GM18517 (cell line): ENCODE data around the gene TET1.
"Not testable (repeated sequence)": the region's sequence is repeated elsewhere in the genome, so short reads cannot be mapped to it uniquely, and the experiment has no call there.

Experiments
- ATAC-seq: cut with Tn5 transposase; IDR thresholded peaks from one replicate; pipeline ENCODE4 v1.9.1; 2021; ENCODE audit warnings: mild to moderate bottlenecking, moderate library complexity; ENCODE audit not compliant: unreplicated experiment

TET1 gene

DNA sequence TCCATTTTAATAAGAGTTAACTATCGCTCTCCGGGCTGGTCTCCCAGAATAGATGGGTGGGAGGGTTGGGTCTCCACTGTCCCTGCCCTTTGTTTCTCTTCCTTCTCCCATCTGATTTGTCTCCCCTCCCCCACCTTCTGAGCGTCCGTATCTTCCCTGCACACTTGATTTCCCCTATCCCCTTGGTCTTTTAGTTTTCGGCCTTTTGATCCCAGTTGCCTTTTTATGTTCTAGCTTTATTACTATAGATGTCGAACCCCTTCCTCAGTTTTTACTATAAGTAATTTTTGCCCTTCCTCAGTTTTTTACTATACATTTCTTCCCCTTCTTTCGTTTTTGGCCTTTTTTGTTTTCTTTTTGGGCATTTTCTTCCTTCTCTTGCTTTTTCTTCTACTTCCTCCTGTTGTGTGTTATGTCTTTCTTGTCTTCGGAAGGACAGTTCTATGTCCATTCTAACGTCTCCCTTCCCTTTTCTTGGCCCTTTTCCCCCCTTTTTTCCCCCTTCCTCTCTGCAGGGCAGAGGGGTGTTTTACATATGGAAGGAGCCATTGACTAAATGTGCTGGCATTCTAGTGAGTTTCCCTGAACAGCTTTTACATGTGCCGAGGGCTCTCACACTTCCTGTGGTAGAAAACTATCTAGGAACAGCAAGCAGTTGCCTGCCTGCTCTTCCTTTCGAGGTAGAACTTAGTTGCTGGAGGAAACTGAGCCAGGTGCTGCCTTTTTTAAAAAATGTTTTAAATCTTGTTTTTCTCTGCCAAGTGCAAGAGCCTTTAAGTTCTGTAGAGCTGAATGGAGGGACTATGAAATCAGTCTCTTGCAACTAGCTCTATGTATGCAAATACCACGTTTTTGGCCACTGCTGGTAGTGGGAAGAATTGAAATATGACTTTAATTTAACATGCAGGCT is 2.8 kb downstream of the TET1 start:
- ATAC-seq, result no peak

DNA sequence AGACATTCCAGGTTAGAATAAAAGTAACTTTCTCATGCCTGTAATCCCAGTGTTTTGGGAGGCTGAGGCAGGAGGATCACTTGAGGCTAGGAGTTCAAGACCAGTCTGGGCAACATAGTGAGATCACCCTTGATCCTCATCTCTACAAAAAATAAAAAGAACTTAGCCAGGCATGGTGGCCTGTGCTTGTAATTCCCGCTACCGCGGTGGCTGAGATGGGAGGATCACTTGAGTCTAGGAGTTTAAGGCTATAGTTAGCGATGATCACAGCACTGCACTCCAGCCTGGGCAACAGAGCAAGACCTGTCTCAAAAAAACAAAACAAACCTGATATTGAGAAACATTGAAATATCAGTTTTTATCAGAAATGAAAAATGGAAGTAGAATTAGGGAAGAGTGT is 4.6 kb downstream of the TET1 start:
- ATAC-seq, result no peak

DNA sequence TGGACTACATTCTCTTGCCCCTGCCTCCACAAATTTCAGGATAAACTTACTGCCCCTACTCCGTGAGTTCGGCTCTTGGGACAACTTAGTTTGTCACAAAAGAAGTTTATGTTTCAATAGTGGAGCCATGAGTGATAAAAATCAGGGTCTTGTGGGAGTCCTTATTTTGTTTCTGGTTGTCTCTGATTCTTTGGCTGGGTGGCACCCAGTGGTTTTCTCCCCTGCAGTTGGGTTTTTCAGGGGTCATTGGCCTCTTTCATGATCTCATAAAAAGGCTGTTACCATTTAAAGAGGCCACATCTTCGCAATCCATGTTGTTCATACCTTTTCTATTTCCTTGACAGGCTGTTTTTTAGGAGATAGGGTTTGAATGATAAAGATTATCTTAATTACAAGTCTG is 5.5 kb downstream of the TET1 start:
- no peak for ATAC-seq

DNA sequence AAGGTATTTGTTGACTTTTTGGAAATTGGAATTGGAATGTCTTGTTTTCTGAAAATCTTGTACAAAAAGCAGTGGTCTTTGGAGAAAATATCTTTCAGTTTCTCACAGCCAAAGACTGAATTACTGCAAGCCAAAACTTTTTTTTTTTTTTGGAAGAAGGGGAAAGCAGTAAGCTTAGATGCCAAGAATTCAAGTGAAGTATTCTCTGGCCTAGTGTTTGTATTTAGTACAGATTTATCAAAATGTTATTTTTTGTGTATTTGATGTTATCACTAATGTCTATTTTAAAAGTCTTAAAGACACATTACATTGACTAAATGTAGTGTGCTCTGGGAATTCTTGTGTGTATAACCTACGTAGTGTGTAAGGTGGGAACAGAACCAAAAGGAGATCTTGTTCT is 6.2 kb downstream of the TET1 start:
- ATAC-seq, result no peak

DNA sequence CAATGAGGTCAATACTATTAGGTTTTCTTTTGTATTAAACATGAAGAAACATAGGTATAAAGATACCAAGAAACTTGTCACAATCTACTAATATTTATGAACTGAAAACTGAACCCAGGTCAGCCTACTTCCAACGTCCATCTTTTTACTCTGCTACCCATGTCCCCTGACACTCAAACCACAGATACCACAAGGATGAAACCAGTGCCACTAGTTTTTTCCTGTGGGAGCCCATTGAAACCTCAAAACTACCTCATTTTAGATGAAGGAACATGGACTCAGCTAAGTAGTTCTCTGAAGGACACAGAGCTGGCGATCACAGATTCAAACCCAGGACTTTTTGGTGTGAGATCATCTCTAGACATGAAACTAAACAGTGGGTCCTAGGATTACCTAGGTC is 6.8 kb downstream of the TET1 start:
- no peak for ATAC-seq

DNA sequence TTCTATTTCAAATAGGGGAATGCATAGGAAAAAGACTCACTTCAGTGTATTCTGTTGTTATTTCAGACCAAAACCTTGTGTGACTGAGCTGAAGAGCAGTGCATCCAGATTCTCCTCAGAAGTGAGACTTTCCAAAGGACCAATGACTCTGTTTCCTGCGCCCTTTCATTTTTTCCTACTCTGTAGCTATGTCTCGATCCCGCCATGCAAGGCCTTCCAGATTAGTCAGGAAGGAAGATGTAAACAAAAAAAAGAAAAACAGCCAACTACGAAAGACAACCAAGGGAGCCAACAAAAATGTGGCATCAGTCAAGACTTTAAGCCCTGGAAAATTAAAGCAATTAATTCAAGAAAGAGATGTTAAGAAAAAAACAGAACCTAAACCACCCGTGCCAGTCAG is 12.0 kb downstream of the TET1 start:
- ATAC-seq, result no peak

DNA sequence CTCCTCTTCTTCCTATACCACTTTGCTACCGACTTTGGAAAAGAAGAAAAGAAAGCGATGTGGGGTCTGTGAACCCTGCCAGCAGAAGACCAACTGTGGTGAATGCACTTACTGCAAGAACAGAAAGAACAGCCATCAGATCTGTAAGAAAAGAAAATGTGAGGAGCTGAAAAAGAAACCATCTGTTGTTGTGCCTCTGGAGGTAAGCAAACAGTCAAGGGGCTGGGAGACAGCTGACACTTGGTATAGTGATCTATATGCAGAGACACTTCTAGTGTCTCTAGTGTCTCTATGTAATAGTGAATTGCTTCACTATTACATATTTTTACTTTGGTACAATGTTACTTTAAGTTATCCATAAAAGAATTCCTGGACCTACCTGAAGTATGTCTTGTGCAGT is 13.9 kb downstream of the TET1 start:
- ATAC-seq, result no peak

DNA sequence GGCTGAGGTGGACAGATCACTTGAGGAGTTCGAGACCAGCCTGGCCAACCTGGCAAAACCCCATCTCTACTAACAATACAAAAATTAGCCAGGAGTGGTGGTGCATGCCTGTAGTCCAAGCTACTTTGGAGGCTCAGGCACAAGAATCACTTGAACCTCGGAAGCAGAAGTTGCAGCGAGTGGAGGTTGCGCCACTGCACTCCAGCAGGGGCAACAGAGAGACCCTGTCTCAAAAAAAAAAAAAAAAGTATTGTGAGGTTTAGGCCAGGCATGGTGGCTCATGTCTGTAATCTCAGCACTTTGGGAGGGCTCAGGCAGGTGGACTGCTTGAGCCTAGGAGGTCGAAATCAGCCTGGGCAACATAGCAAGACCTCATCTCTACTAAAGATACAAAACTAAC is 16.0 kb downstream of the TET1 start:
- ATAC-seq, result no peak

DNA sequence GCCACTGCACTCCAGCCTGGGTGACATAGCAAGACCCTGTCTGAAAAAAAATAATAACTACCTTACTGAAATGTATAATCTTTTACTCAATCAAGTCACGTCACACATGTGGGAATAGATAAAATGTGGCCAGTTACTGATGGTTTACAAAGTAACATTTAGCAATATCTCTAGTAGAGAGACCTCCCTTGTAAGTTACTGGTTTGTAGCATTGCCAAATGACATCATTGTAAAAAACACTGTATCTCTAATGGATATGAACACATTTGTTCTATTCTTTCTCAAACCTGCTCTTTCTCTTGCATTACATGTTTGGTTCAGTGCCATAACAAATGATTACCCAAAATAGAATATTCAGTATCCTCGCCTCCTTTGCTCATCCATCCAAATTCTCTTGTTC is 18.8 kb downstream of the TET1 start:
- ATAC-seq, result no peak

DNA sequence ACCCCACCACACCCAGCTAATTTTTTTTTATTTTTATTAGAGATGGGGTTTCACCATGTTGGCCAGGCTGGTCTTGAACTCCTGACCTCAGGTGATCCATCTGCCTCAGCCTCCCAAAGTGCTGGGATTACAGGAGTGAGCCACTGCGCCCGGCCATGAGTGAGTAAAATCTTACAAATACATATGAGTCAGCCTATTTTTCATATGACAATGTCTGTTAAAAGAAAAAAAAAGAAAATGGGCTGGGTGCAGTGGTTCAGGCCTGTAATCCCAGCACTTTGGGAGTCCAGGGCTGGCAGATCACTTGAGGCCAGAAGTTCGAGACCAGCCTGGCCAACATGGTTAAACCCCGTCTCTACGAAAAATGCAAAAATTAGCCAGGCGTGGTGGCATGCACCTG is 24.1 kb downstream of the TET1 start:
- not testable (repeated sequence) for ATAC-seq

DNA sequence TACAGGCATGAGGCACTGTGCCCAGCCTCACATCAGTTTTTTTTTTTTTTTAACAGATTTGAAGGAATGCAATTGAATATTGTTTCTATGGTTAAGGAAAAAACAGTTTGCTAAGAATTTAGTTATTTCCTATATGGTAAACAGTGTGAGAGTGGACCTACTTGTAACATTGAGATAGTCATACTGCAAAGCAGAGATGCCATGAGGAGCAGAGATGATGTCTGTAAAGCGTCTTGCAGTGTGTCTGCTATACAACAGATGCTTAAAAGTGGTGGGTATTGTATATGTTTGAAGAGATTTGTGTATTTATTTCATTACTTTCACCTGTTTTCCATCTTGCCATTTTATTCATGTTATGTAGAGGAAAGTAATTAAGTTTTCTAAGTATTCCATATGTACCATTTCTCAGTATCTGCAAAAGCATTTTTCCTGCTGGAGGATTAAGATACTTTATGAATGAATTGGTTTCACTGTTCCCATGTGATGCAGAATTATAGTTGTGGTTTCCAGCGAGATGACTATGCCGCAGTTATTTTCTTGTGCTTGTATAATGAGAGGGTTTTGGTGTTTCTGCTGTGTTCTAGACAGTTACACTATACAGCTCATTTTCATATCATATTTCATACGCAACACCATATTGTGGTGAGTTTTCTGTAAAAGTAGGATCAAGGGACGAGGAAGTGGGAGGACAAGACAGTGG is 26.6 kb downstream of the TET1 start:
- ATAC-seq, result no peak

DNA sequence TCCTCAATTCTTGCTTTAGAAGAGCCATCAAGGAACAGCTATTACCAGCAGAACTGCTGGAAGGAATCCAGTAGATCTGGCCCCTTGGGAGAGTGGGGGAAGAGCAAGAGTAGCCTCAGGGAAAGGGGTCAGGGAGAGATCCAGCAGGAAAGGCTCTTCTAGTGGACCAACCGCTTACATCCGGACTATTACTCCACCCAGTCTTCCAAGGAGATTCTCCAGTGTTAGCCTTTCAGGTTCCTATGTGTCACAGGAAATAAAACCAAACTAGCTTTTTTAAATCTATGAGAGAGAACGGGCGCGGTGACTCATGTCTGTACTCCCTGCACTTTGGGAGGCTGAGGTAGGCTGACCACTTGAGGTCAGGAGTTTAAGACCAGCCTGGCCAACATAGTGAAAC is 34.3 kb downstream of the TET1 start:
- no peak for ATAC-seq

DNA sequence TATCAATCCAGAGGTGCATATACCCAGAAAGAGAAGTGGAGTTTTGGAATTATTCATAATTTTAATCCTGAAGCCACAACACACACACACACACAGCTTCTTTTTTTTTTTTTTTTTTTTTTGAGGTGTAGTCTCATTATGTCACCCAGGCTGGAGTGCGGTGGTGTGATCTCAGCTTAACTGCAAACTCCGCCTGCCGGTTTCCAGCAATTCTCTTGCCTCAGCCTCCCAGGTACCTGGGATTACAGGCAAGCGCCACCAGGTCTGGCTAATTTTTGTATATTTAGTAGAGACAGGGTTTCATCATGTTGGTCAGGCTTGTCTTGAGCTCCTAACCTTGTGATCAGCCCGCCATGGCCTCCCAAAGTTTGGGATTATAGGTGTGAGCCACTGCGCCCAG is 35.4 kb downstream of the TET1 start:
- ATAC-seq, result no peak

DNA sequence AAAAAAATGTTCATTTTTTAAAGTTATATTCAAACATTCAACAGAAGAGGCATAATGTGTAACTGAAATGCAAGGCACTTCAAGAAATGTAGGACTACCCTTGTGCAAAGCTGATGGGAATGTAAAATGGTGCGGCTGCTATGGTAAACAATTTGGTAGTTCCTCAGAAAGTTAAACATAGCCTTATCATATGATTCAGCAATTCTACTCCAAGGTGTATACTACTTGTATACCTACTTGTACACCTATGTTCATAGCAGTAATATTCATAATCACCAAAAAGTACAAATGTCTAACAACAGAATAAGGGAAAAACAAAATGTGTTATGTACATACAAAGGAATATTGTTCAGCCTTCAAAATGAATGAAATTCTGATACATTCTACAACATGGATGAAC is 37.3 kb downstream of the TET1 start:
- ATAC-seq, result no peak

DNA sequence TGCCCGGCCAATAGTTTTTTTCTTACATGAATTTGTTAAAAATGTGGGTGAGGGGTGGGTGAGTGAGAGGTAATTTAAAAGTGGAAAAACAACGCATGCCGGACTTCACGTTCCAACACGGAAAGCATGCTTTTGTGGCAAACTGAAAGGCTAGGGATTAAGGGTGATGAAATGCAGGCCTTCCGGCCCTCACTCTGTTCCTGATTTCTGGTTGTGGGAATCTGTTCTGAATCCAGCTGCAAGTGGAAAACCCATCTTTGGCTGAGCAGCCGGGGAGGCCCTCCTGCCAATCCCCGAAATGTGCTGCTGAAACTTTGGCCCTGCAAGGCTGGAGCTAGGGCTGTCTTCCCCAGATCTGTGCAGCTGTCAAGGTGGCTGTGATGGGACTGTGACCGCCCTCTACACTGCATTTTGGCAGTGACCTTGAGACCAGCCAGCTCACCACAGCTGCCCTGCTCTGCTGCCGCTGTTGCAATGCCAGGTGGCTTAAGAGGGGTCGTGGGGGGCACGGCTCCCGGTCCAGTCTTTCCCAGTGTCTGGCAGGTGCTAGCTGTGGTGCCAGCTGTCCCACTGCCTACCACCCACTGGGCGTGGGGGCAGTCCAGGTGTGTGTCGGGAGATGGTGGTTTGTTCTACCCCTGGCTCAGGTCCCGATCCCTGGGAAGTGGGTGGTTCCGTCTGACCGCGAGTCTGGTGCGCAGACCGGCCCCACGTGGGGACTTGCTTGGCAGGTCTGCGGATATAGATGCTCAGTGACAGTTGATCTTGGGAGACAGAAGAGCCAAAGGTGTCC is 39.0 kb downstream of the TET1 start:
- no peak for ATAC-seq

DNA sequence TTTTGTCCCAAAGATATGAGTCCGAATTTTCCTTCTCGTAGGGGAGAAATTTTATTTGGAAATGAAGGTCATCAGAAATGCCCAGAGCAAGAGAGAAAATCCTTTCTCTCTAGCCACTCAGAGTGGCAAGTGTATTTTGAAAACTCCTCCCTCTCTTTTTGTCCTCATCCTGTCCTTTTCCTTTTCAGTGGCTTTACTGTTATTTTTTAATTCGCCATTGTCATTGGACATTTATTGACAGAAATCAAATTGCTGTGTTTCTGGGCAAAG is 39.6 kb downstream of the TET1 start:
- ATAC-seq, result no peak

DNA sequence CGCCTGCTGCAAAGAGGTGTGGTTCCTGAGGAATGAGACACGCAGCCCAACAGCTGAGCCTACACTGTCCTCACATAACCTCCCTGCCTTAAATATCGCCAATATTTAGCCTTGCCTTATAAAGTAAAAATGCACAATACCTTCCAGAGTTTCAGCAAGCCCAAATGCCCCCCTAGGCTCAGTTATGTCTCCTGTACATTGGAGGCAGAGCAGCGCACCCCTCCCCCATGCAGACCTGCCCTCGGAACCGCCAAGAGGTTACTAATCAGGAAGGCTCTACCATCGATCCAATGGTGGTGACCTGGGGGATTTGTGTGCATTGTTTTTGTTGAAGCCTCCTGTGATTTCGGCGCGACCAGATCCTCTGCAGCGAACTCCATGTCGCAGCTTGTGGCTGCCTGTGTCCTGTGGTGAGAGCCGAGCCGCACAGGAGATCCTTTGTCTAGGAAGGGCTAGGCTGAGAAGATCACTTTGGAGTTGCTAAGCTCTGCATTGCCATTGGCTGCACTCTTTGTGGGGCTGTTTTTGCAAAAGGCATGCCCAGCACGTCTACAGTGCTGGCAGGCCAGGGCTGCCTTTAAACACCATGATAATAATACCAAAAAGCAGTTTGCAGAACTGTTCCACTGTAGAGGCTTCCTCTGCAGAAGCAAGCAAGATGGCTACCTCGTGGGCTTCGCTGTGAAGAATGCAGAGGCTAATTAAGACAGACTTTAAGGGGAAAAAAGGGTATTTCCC is 40.1 kb downstream of the TET1 start:
- peak; percentile 84 for ATAC-seq

DNA sequence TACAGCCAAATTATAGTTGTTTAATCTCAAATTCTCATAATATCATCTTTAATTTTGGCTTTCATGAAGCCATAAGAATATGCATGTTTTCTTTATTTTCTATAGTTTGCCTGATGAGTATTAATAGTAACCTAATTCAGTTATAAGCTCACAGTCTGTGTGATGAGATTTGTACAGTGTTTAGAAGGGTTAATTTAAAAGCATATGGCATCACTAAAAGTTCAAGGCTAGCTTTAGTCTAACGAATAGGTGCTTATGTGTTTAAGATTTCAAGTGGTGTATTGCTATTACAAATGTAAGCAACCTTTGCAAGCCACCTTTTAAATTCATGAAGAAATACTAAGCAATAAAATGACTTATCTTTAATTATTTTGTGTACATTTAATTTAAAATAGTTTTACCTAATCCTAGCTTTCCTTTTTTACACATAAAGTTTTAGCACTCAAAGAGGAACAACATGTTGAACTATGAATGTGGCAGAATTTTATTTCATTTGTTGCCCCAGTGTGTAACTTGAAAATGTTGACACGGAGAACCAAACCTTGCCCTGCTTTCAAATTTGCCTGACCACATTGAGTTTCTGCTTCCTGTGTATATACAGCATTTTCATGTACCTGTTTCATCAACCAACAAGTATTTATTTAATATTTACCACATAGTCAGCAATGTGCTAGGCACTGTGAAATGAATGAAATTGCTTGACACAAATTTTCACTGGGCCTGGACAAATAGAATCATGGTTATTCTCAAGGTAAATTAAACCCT is 41.5 kb downstream of the TET1 start:
- ATAC-seq, result no peak

DNA sequence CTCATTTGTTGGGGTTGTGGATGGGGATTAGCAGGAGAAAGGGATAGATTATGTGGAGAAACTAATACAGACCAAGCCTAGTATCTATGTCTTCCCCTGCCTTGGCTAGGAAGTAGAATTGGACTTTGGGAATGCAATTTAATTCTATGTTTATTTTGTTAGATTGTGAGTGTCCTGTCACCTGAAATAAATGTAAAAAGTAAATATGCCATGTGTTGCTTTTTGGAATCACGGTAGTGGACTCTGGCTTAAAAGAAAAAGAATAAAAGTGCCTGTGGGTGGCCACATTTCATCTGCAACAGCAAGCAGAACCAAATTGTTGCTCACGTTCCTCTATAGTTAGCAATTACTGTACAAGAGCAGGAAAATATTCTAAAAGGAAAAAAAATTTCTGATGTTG is 42.3 kb downstream of the TET1 start:
- no peak for ATAC-seq

DNA sequence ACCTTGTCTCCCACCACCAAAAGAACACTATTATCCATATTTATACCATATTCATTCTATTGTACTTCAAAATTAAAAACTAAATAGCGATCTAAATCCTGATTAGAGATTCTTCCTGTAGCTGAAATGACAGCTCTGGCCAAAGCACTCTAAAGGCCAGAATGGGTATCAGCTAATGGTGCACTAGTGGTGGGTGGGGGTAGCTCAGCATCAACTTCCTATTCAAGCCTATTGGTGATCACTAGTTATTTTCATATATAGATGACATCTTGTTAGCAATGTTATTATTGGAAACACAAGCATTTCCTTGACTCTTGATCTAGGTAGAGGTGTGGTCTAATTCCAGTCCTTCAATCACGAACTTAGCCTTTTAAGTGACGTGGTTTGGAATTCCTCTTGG is 43.6 kb downstream of the TET1 start:
- ATAC-seq, result no peak

DNA sequence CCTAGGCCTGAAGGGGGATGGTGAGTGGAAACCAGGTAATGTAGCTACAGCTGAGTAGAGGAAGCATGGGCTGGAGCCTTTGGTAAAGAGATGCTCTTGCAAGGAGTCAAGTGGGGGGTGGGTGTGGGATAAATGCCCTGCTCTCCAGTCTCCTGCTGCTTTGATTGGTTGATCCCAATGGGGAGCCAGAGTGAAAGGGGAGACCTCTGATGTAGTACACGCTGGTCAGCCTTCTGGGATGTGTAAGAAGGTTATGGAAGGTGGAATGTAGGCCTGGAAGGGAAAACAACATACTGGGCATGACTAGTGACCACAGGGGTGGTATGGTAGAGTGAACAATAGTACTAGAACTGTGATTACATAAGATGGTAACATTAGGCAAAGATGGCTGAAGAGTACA is 44.3 kb downstream of the TET1 start:
- ATAC-seq, result no peak
